Measurements from ENCODE around the gene PPP1R36.
A peak's percentile ranks its signal among the peaks of the same experiment; 100 is the strongest.
"Not testable (repeated sequence)": the region's sequence is repeated elsewhere in the genome, so short reads cannot be mapped to it uniquely, and the experiment has no call there.

PPP1R36 gene

GRCh38 chr14:64549791-64550620, at the start of gene PPP1R36:
TSS of gene PPP1R36 (plus strand) at chr14:64549961. CDS start at chr14:64549998, 37 bp downstream.
- DNase-seq: peak in 2 of 56 donors; percentile 19 to 31

DNA sequence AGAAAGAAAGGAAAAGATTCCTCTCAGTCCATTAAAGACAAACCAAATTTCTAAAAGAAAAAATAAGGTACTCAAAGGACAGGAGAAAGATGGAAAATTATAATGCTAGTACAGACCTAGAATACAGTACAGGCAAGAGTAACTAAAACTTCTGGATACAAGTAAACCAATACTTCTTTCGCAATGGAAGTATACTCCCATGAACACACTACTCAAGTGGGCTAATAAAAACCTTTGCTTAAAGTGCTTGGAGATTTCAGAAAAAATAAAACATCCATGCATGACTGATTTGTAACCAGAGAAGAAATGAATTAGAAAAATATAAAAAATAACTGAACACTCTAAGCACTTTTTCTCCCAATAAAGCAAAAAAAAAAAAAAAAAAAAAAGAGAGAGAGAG, 49.7 kb upstream of the PPP1R36 start:
- DNase-seq: no peak

DNA sequence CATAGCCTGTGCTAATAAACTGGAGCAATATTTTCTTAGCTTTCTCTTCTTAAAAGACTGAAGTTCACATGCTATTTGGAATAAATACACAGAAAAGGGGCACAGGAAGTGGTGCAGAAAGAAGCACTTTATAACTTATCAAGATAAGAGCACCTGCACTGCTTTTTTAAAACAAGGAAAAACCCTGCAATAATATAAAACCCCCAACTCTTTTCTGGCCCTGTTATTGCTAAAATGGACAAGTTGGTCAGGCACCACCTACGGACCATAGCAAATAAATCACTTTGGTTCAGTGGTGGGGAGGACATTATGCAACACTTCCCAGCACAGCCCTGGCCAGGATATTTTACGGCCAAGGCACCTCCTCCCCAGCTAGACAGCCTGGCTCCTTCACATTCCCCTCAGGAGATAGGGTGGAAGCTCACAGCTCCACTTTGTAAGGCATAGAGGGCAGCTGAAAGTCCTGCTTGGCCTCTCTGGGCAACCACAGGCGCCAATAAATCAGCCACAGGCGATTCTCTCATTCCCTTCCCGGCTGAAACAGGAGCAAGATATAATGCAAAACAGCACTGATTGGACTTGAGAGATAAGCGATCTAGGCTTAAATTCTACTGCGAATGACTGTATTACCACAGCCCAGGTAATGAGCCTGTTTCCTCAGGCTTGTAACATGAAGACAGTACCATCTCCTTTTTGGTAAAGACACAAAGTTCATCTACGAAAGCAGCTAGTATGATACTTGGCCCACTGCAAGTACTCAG, 48.2 kb upstream of the PPP1R36 start:
- DNase-seq: peak in 4 of 56 donors; percentile 2 to 7 (median 6)

GRCh38 chr14:64502456-64502855, 47.3 kb upstream of the PPP1R36 start:
- no peak for DNase-seq

DNA sequence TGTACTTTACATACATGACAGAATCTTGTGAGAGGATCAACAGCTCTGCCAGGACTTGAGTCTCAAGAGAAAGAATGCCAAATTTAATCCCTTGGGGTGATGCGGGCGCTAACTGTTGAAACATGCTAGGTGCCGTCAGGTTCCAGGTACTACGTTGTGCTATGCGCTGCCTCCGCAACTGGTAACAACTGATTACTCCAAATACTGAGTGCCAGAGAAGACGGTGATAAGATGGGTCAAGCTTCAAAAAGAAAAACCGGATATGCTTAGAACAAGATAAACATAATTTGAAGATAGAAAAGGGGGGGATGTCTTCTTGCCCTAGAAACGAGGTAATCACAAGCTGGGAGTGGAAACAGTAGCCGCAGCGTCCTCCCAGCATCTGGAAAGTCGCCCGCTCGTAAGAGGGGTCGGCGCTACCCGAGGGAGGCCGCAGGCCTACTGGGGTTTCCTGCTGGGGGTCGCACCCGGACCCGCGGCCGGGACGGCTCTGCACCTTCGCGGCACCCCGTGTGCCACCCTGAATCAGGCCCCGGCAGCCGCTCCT, 46.8 kb upstream of the PPP1R36 start:
- peak in 5 of 56 donors; percentile 33 to 72 (median 44) for DNase-seq

GRCh38 chr14:64503434-64504309, 46.1 kb upstream of the PPP1R36 start, which contains the start of gene ZBTB25:
TSS of gene ZBTB25 (minus strand) at chr14:64503838. CDS start at chr14:64490533, 13,305 bp downstream.
- DNase-seq: peak; percentile 55 to 96 (median 86)

GRCh38 chr14:64504310-64504896, 45.4 kb upstream of the PPP1R36 start, which contains the start of gene ZBTB1:
TSS of gene ZBTB1 (plus strand) at chr14:64504770. CDS start at chr14:64521505, 16,735 bp downstream.
- peak in 55 of 56 donors; percentile 12 to 88 (median 73) for DNase-seq

DNA sequence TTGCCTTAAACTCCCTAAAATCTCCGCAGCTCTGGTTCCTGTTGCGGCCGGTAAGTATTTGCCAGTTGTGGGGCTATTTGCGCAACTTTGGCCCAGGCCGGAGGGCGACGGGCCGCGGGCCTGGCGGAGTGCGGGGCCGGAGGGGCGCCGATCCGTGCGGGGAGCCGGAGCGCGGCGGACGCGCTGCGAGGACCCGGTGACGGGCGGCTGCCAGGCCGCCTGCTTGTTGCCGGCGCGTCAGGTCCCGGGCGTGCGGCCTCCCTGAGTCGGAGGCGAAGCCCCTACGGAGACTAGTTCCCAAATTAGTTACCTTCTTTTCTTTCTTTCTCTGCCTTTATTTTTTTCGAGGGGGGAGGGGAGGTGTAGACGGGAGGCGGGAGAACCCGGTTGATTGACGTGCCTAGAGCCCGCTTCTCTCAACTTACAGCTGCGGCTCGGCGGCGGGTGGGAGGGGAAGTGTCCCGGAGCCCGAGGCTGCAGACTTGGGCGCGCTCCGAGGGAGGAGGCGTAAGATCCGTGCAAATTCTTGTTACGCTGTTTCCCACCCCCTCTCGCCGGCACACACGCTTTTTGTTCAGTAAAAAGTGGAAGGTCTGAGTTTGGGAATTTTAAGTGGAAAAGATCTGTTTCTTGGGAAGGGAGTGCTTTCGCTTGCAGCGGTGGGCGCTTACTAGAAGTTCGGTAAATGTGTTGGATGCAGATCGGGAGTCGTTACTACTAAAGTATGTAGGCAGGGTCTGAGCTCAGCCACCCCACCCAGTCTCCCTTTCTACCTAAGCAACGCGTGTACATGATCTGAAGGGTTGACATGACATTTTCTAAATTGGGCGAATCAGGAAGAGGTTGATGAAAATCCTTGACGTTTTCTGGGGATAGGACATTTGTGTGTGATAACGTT, 44.6 kb upstream of the PPP1R36 start:
- DNase-seq: peak in 55 of 56 donors; percentile 21 to 89 (median 75)

- no peak for DNase-seq
These were observed 43.0 kb upstream of the PPP1R36 start for GRCh38 chr14:64506721-64507120.

GRCh38 chr14:64507376-64508156, 42.2 kb upstream of the PPP1R36 start:
- DNase-seq: no peak

DNA sequence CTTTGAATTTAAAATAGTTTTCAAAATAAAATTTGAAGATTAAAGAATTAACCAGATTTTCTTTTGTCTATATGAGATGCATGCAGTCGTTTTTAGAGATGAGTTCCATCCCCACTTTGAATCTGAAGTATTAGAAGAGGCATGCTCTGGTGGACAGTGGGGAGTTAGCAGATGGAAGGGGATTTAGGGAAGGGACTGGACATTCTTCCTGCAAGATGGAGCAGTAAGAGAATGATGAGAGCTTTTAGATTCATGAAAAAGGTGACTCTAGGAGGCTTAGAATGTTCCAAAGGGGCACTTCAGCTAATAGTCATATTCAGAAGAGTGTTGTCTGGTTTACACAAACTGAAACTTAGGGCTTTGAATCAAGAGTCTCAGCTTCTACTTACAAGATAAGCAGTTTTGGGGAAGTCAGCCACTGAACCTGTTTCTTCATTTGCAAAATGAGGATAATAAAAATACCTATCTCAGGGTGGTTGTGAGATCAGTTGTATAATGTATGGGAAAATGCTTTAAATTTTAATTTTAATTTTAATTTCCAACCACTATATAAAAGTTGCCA, 41.5 kb upstream of the PPP1R36 start:
- DNase-seq: no peak

DNA sequence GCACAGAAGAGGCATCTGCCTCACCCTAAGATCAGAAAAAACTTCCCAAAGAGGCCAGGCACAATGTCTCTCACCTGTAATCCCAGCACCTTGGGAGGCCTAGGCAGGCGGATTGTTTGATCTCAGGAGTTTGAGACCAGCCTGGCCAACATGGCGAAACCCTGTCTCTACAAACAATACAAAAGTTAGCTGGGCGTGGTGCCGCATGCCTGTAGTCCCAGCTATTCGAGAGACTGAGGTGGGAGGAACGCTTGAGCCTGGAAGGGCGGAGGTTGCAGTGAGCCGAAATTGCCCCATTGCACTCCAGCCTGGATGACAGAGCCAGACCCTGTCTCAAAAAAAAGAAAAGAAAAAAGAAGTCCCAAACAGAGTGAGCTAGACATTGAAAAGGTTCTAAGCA, 40.7 kb upstream of the PPP1R36 start:
- DNase-seq: no peak

DNA sequence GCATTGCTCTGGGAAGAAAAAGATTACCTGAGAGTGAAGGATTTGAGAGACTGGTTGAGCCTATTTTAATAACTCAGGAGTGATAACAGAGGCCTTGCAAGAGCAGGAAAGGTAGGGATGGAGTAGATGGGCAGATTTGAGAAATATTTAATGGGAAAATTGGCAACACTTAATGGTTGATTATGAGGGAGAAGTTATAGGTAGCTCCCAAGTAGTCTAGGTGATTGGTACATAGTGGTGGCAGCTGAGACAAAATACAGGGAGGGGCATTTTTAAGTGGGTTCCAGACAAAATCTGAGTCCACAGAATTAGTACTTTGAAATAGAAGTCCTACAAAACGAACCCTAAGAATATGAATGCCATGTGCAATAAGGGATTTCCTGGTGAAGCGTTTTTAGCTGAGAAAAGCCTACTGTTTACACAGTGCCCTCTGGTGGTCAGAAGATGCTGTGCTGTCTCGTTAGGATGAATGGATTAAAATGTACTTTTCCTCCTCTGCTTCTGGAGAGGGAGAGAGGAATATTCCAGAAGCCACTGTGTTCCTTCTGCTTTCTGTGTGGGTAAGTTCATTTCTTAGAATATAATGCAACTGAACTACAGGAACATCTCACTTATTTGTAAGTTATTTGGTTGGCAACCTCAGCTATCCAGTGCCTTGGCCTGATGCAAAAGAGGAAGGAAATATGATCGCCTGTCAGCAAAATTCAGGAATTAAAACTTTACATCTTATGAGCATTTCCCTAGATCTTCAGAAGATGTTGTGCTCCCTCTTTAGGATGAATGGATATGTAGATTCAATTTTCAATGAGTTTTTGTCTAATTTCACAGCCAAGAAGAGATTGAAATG, 38.7 kb upstream of the PPP1R36 start:
- DNase-seq: peak in 36 of 56 donors; percentile 1 to 87 (median 29)

GRCh38 chr14:64513271-64513670, 36.5 kb upstream of the PPP1R36 start:
- no peak for DNase-seq

DNA sequence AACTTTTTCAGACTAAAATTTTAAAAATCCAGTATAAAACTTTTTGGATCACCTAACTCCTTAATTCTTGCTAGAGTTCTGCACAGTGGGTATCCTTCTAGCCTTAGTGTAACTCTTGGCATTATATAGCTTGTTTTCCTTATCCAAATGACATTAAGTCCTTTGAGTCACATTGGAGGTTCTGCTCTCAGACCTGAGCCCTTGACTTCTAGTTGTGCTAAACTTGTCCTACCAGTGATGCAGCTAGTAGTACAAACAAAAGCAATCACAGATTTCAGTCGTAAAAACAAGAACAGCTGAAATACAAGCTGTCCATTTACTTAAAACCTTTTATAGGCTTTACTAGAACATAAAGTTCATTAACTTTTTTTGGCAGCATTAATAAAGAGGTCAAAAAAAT, 34.7 kb upstream of the PPP1R36 start:
- no peak for DNase-seq

DNA sequence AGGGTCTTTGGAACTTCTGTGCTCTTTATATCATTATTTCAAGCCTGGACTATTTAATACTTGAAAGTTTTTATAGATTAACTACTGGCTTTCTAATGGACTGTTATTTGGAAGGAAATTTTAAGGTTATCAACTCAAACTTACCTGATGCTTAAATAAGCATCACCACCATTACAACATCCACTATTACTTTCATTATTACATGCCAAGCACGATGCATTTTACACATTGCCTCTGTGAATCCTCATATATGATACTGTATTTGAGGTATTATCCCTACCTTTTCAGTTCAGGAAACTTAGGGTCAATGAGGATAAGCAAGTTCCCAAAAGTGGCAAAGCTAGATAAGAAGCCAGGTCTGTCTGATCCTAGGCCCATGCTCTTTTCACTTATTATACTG, 32.8 kb upstream of the PPP1R36 start:
- no peak for DNase-seq

GRCh38 chr14:64517667-64518066, 32.1 kb upstream of the PPP1R36 start:
- not testable (repeated sequence) for DNase-seq

Measured in amygdala (tissue), 56 donors.